Stomach (tissue), 4 donors: Measurements from ENCODE around the gene JAKMIP2.

Source experiments
- POLR2A ChIP-seq, 4 donors: fragments of 450-650 bp; IDR thresholded peaks; one replicate each; pipeline ENCODE4 v1.6.1; 2016; ENCODE audit warnings: antibody characterized with exemption in 4 of 4, control low read depth in 2 of 4, mild to moderate bottlenecking in 1 of 4, moderate library complexity in 1 of 4
- POLR2AphosphoS5 ChIP-seq, 3 donors: sonication (generic); formaldehyde crosslinking; IDR thresholded peaks; one replicate each; pipeline ENCODE4 v1.6.1; 2016; ENCODE audit warnings: antibody characterized with exemption in 3 of 3
- TF ChIP-seq, protein P1 (sequence below), 7 experiments: fragments of 450-650 bp in 4 of 7; fragments of 200-600 bp in 3 of 7; sonication (generic) in 3 of 7; IDR thresholded peaks; one replicate each; pipeline ENCODE4 v1.5.1; 2016 to 2019; ENCODE audit warnings: antibody characterized with exemption in 7 of 7, control low read depth in 2 of 7, mild to moderate bottlenecking in 1 of 7

DNA sequence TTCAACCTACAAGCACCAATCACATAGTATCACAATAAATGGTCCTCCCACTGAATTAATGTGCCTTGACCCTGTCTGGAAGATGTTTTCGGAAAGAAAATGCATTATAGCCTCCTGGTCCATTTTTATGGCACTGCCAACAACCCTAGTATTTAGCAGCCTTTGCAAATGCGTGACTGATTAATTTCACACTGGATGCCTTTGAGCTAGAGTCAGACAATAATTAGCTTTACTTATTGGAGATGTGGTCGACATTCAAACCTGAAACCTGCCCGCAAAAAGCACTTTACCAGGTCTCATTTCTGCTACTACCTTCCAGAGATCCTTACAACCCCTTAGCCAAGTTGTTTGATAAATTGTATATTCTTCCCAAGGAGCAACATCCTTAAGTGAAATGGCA is 153.3 kb downstream of the JAKMIP2 start:
- TF ChIP-seq, protein P1, sequence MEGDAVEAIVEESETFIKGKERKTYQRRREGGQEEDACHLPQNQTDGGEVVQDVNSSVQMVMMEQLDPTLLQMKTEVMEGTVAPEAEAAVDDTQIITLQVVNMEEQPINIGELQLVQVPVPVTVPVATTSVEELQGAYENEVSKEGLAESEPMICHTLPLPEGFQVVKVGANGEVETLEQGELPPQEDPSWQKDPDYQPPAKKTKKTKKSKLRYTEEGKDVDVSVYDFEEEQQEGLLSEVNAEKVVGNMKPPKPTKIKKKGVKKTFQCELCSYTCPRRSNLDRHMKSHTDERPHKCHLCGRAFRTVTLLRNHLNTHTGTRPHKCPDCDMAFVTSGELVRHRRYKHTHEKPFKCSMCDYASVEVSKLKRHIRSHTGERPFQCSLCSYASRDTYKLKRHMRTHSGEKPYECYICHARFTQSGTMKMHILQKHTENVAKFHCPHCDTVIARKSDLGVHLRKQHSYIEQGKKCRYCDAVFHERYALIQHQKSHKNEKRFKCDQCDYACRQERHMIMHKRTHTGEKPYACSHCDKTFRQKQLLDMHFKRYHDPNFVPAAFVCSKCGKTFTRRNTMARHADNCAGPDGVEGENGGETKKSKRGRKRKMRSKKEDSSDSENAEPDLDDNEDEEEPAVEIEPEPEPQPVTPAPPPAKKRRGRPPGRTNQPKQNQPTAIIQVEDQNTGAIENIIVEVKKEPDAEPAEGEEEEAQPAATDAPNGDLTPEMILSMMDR (IDR thresholded peaks at IDR 0.05), result no peak
- TF ChIP-seq POLR2AphosphoS5 (IDR thresholded peaks at IDR 0.05), result no peak
- no peak for TF ChIP-seq POLR2A (IDR thresholded peaks at IDR 0.05)
